HepG2 (cell line): ENCODE data around the gene MRPL36. TPM values are rescaled to one million over a fixed set of nuclear protein-coding genes. Genes with fewer than 3 reads are reported as not detected.

Source experiments
- ATAC-seq: fragments of 200-7000 bp; cut with Tn5 transposase; 3 replicates; pipeline ENCODE4 v1.9.1; 2020; ENCODE audit warnings: mild to moderate bottlenecking, moderate library complexity
- BruUV-seq: library from RNA; stranded (reverse); fragments of 400-500 nt; replicated peaks from 2 replicates; lab custom pipeline; 2021; lab: Mats Ljungman, UMichigan
- CTCF ChIA-PET: fragments of 300-600 bp; formaldehyde crosslinking; extraction: SDS; loops from one replicate; lab custom pipeline; 2021; ENCODE audit warnings: low total read pairs, inconsistent platforms, low intra/inter-chr PET ratio; lab: Yijun Ruan, JAX
- POLR2A ChIA-PET: fragments of 350-600 bp; sonication (Branson Sonifier 250); formaldehyde crosslinking; loops from one replicate; lab custom pipeline; 2020; ENCODE audit warnings: antibody characterized with exemption, inconsistent platforms; lab: Yijun Ruan, JAX
- DNase-seq: peaks from one replicate; pipeline ENCODE4 v3.0.0-alpha.2; 2015; ENCODE audit warnings: low spot score
- FAIRE-seq: peaks from 3 replicates; lab custom pipeline; 2011; peaks lifted over from hg19 to GRCh38; lab: Jason Lieb, UNC
- H2AFZ ChIP-seq: one replicate; pipeline ENCODE4 v1.6.1; 2011; ENCODE audit warnings: low read length, inconsistent platforms
- H3K27ac ChIP-seq: fragments of 300-600 bp; 3 replicates; pipeline ENCODE4 v1.8.0; 2011; ENCODE audit warnings: mixed run types, mild to moderate bottlenecking, mixed read lengths, low read length, inconsistent platforms; ENCODE audit not compliant: insufficient read depth; ENCODE audit errors: extremely low read length
- H3K27me3 ChIP-seq, 2 experiments: fragments of 200-600 bp in 1 of 2; 2 replicates in 1 of 2; 3 replicates in 1 of 2; pipeline versions ENCODE4 v1.6.0 to v1.8.0; 2011; ENCODE audit warnings: low read length in 2 of 2, mild to moderate bottlenecking in 2 of 2, moderate library complexity in 2 of 2, inconsistent platforms in 1 of 2; ENCODE audit not compliant: insufficient read depth in 2 of 2, control insufficient read depth in 1 of 2
- H3K36me3 ChIP-seq, 2 experiments: fragments of 200-600 bp in 1 of 2; replicated peaks in 1 of 2; 2 replicates in 1 of 2; 3 replicates in 1 of 2; pipeline versions ENCODE4 v1.5.1 to v1.8.0; 2011; ENCODE audit warnings: low read length in 2 of 2, inconsistent platforms in 1 of 2; ENCODE audit not compliant: insufficient read depth in 2 of 2, control insufficient read depth in 1 of 2
- H3K4me1 ChIP-seq: 2 replicates; pipeline ENCODE4 v1.5.1; 2012; ENCODE audit warnings: low read length, inconsistent platforms; ENCODE audit not compliant: insufficient read depth
- H3K4me2 ChIP-seq: 2 replicates; pipeline ENCODE4 v1.6.0; 2011; ENCODE audit warnings: low read depth, low read length, inconsistent platforms
- H3K4me3 ChIP-seq, 3 experiments: fragments of 200-600 bp in 1 of 3; sonication (generic), shearing (Covaris generic) in 1 of 3; replicated peaks in 1 of 3; 2 replicates each; pipeline ENCODE4 v1.5.1; 2011 to 2016; ENCODE audit warnings: low read length in 3 of 3, inconsistent platforms in 2 of 3, low read depth in 2 of 3, mild to moderate bottlenecking in 2 of 3, control low read depth in 1 of 3, mixed read lengths in 1 of 3; ENCODE audit not compliant: insufficient read depth in 1 of 3
- H3K79me2 ChIP-seq: one replicate; pipeline ENCODE4 v1.6.1; 2011; ENCODE audit warnings: low read length, inconsistent platforms; ENCODE audit not compliant: insufficient read depth
- H3K9ac ChIP-seq: 2 replicates; pipeline ENCODE4 v1.6.0; 2011; ENCODE audit warnings: mild to moderate bottlenecking, low read depth, low read length, inconsistent platforms; ENCODE audit not compliant: insufficient read depth
- H3K9me3 ChIP-seq: 2 replicates; pipeline ENCODE4 v1.5.1; 2012; ENCODE audit warnings: mild to moderate bottlenecking, low read length
- H4K20me1 ChIP-seq: 2 replicates; pipeline ENCODE4 v1.6.0; 2011; ENCODE audit warnings: inconsistent platforms, mild to moderate bottlenecking, low read length, moderate library complexity; ENCODE audit not compliant: insufficient read depth
- AKNA ChIP-seq: sonication (generic); formaldehyde crosslinking; IDR thresholded peaks from 2 replicates; pipeline ENCODE4 v1.4.0; 2020; ENCODE audit warnings: missing genetic modification reagents, borderline replicate concordance
- ATF3 ChIP-seq: sonication (generic); formaldehyde crosslinking; IDR thresholded peaks from 2 replicates; pipeline ENCODE4 v1.4.0; 2020; ENCODE audit warnings: missing genetic modification reagents
- CENPX ChIP-seq: sonication (generic); formaldehyde crosslinking; IDR thresholded peaks from 2 replicates; pipeline ENCODE4 v1.9.0; 2021; ENCODE audit warnings: mild to moderate bottlenecking, missing genetic modification reagents, moderate library complexity
- DMTF1 ChIP-seq: sonication (generic); formaldehyde crosslinking; IDR thresholded peaks from 2 replicates; pipeline ENCODE4 v1.4.0; 2020; ENCODE audit warnings: mild to moderate bottlenecking, missing genetic modification reagents
- HNF4A ChIP-seq: sonication (generic); formaldehyde crosslinking; IDR thresholded peaks from 2 replicates; pipeline ENCODE4 v1.4.0; 2020; ENCODE audit warnings: missing genetic modification reagents
- KLF16 ChIP-seq, 2 experiments: sonication (generic) in 1 of 2; formaldehyde crosslinking in 1 of 2; IDR thresholded peaks; 2 replicates each; pipeline versions ENCODE4 v1.6.1 to v1.8.0; 2016 to 2023; ENCODE audit warnings: missing genetic modification reagents in 2 of 2, missing compliant biosample characterization in 1 of 2
- MAFK ChIP-seq, 2 experiments: IDR thresholded peaks in 1 of 2; conservative IDR thresholded peaks in 1 of 2; 2 replicates each; pipeline ENCODE4 v1.6.1; 2011; ENCODE audit warnings: improper control_type of control experiment in 2 of 2, low read length in 2 of 2
- MTA3 ChIP-seq: sonication (generic); formaldehyde crosslinking; IDR thresholded peaks from 2 replicates; pipeline ENCODE4 v1.4.0; 2020; ENCODE audit warnings: missing genetic modification reagents
- NFIC ChIP-seq: IDR thresholded peaks from 2 replicates; pipeline ENCODE4 v1.6.1; 2012; ENCODE audit warnings: mild to moderate bottlenecking, low read length, inconsistent platforms
- ZNF264 ChIP-seq: sonication (generic); formaldehyde crosslinking; IDR thresholded peaks from 2 replicates; pipeline ENCODE4 v1.4.0; 2020; ENCODE audit warnings: missing genetic modification reagents
- ZNF326 ChIP-seq: sonication (generic); formaldehyde crosslinking; IDR thresholded peaks from 2 replicates; pipeline ENCODE4 v1.4.0; 2020; ENCODE audit warnings: missing genetic modification reagents, borderline replicate concordance
- ZNF510 ChIP-seq: sonication (generic); formaldehyde crosslinking; IDR thresholded peaks from 2 replicates; pipeline ENCODE4 v1.4.0; 2020; ENCODE audit warnings: low read depth, mild to moderate bottlenecking, missing genetic modification reagents
- ZNF605 ChIP-seq: sonication (generic); formaldehyde crosslinking; IDR thresholded peaks from 2 replicates; pipeline ENCODE4 v1.8.0; 2022; ENCODE audit warnings: mild to moderate bottlenecking, missing genetic modification reagents
- WGBS: methylation state at CpG from one replicate; pipeline ENCODE4 v1.1.6; 2017; ENCODE audit warnings: low lambda C conversion rate; 5-methylcytosine and 5-hydroxymethylcytosine counted together
- in situ Hi-C: cut with HindIII; loops from 2 replicates; pipeline ENCODE4 v1.10.0; 2017; ENCODE audit warnings: low pct_unique_long_range_greater_than_20kb; ENCODE audit not compliant: extremely low pct_ligation_motif_present
- intact Hi-C: fragments of 100-400 bp; cut with micrococcal nuclease; formaldehyde crosslinking; loops from one replicate; pipeline ENCODE4 v1.10.0; 2022; ENCODE audit not compliant: unreplicated experiment
- polyA plus RNA-seq, 8 experiments: library from polyadenylated mRNA; depleted of rRNA in 3 of 8; stranded (reverse) in 7 of 8; unstranded in 1 of 8; fragments of >200 nt; fragmentation: Illumina TruSeq in 4 of 8; extraction: Trizol in 4 of 8; gene quantifications; 2 replicates each; pipeline versions ENCODE4 v1.2.1 to v1.2.3, GENCODE V29; 2011 to 2016; ENCODE audit warnings: low read depth in 4 of 8, missing spikeins in 1 of 8, mixed read lengths in 1 of 8; ENCODE audit not compliant: insufficient read depth in 1 of 8
- total RNA-seq, 5 experiments: library from RNA; depleted of rRNA; stranded (reverse); fragments of >200 nt; fragmentation: Illumina TruSeq; extraction: Trizol; gene quantifications; 2 replicates each; pipeline ENCODE4 v1.2.3, GENCODE V29; 2016; ENCODE audit warnings: low read depth in 1 of 5

MRPL36 gene
- total and polyA plus RNA-seq, 2 of the 13 experiments (the other 11 are each of a cell fraction or from before 2014, with no cell fraction given), result 71.3 to 113 TPM

- ATAC-seq (peak; percentile 28), DNase-seq (no peak), FAIRE-seq (no peak)
- ChIA-PET CTCF (interaction anchor here (1.4 to 1.5 kb wide), 3 partner anchors 255 to 388 kb away, joined by 4 to 9 read pairs (median 5); no protein-coding TSS in a partner anchor), POLR2A (no interaction called here)
- Histone ChIP-seq H3K36me3 (no peaks in the 10 kb centered on the region), H3K79me2 (no peaks in the 10 kb centered on the region), H3K9me3 (no peaks in the 10 kb centered on the region), H3K27ac (no peak overlapping the region), H3K27me3 (peaks cover 13 to 75% of the 10 kb centered on the region in 2 experiments), H3K4me2 (no peak overlapping the region), H3K9ac (no peak overlapping the region), H3K4me1 (no peaks in the 10 kb centered on the region), H4K20me1 (0 out of 2 replicates have a peak, but pooled peaks cover 2% of the 10 kb centered on the region), H3K4me3 (no peak overlapping the region), H2AFZ (no peak overlapping the region)
- in situ Hi-C loops, result loop anchor here (10.0 kb wide), 1 partner anchor 252 kb away; no protein-coding TSS in a partner anchor
- no TSS peak for BruUV-seq
- intact Hi-C loops, result loop anchor here (1.0 to 5.0 kb wide), 2 partner anchors 275 to 389 kb away; no protein-coding TSS in a partner anchor
- 25% methylated on average over 9 of the region's 13 CpGs for WGBS
- no peak for TF ChIP-seq DMTF1 (CRISPR knock-in tag)
- no peak for TF ChIP-seq ZNF326 (CRISPR knock-in tag)
- no peak for TF ChIP-seq ZNF510 (CRISPR knock-in tag)
- no peak for TF ChIP-seq MAFK (conservative IDR thresholded peaks at IDR 0.05 in 1 of 2, IDR thresholded peaks at IDR 0.05 in 1 of 2; ENCODE audit: low read length in 2 of 2)
- no peak for TF ChIP-seq KLF16 (CRISPR knock-in tag; IDR thresholded peaks at IDR 0.05)
- TF ChIP-seq ATF3 (CRISPR knock-in tag), result no peak
- no peak for TF ChIP-seq CENPX
- TF ChIP-seq ZNF605 (CRISPR knock-in tag), result no peak
- no peak for TF ChIP-seq AKNA
- TF ChIP-seq MTA3 (CRISPR knock-in tag), result no peak
- no peak for TF ChIP-seq ZNF264 (CRISPR knock-in tag)
- no peak for TF ChIP-seq HNF4A (CRISPR knock-in tag)
- no peak for TF ChIP-seq NFIC
Observed at GRCh38 chr5:1762883-1763547, 36.6 kb downstream of the MRPL36 start.
